SH-SY5Y (cell line): ENCODE results near the gene LINC00237.

ENCODE experiments used
- GATA2 ChIP-seq: IDR thresholded peaks from 2 replicates; pipeline ENCODE4 v1.6.1; 2011; ENCODE audit warnings: mild to moderate bottlenecking, low read depth, low read length
- GATA3 ChIP-seq: IDR thresholded peaks from 2 replicates; pipeline ENCODE4 v1.6.1; 2011; ENCODE audit warnings: low read depth, mild to moderate bottlenecking, low read length, moderate library complexity

Gene LINC00237

GRCh38 chr20:21109144-21109543, 3.0 kb upstream of the LINC00237 start:
- TF ChIP-seq GATA3, result no peak
- no peak for TF ChIP-seq GATA2

DNA sequence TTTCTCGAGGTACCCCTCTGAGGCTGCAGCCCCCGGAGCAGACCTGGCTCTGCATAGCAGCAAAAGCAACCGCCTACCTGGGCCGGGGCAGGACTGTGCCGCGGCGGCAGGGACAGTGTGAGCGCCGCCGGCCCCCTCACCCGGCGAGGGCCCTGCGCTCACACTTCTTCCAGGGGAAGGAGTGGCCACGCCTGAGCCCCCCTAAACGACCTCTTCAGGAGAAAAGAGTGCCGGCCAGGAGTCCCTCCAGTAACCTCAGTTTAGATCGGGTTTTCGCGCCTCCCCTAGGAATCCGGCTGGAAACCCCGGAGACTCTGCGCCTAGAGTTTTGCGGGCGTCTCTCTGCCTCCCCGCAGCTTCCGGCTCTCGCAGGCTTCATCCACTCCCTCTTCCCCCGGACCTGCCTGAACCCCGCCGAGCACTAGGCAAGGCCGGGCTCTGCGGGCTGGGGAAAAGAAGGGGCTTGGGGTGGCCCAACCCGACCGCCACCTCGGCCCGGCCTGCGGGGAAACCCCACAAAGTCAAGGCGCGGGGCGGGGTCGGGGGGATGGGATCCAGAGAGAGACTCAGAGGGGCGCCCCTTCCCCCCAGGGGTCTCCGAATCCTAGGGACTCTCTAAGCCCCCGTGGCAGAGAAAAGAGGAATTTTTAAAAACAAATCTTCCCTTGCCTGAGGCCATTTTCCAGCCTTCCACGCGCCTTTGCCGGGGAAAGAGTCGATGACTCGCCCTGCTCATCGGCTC, 558 bp downstream of the LINC00237 start:
- TF ChIP-seq GATA3 (no peak), GATA2 (no peak)

DNA sequence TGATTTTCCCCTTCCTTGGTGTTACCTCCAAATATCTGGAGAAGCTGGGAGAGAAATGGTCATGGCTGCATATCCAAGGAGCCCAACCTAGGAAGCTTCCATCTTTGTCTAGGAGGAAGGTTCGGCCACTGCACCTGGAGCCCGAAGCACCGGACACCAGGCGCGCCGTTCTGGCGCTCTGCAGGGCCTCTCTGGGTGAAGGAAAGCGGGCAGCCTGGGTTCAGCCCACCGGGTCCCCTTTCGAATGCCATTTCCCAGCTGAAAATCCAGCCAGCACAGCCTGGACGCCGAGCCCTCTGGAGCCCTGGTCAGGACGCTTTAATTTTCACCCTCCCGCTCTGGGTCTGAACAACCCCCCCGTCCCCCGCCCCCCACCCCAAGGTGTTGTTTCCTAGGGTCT, 1.2 kb downstream of the LINC00237 start:
- TF ChIP-seq GATA2 (no peak), GATA3 (no peak)

- TF ChIP-seq GATA3 (no peak), GATA2 (no peak)
Measured at GRCh38 chr20:21104466-21104761, 1.7 kb downstream of the LINC00237 start.

- TF ChIP-seq GATA2, result no peak
- no peak for TF ChIP-seq GATA3
Measured at GRCh38 chr20:21103582-21104465, 2.3 kb downstream of the LINC00237 start.

- no peak for TF ChIP-seq GATA2
- no peak for TF ChIP-seq GATA3
Measured at GRCh38 chr20:21102603-21103311, 3.4 kb downstream of the LINC00237 start.

DNA sequence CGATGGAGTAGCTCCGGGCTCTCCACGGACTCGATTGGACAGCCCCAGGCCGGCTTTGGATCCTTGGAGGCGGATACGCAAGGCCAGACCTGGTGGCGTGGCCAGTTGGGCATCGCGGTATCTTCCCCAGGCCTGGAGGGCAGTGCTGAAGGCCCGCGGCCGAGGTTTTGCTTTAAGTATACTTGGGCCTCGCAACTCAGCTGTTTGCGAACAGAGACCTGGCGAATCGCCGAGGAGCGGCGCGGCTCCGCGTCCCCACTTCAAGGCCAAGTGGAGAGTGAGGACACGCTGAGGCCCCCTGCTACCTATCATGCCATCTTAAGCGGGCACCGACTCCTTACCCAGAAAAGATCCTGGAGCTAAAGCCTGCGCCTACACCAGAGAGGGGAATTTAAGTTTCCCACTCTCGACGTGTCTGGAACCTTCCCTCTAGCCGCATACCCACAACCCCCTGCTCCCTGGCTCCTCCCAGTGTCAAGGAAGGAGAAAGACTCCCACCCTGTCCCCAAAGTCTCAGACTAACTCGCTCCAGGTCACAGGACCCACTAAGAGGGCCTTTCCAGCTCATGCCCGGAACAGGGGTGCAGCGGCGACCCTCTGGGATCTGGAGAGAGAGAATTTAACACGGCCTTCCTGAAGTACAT, 4.1 kb downstream of the LINC00237 start:
- TF ChIP-seq GATA2 (no peak), GATA3 (no peak)

DNA sequence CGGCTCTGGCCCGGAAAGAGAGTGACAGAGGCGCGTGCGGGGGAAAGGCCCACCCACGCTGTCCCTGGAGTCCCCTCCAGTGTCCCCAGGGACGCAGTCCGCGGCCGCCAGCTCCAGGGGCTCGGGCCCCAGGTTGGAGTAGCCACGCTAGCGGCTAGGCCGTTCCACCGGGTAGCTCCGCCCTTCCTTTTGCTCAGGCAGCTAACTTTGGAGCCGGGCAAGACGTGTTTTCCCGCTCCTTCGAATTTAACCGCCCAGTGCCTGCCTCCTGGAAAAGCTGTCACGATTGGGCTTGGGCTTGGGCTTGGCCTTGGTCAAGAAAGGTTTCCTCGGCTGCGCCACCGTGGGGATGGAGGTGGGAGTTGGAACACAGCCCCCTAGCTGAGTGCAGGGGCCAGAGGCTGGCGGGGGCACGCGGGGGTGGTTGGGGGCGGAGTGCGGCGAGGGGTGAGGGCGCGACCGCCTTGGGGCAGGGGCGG, 4.7 kb downstream of the LINC00237 start:
- TF ChIP-seq GATA2 (no peak), GATA3 (no peak)

DNA sequence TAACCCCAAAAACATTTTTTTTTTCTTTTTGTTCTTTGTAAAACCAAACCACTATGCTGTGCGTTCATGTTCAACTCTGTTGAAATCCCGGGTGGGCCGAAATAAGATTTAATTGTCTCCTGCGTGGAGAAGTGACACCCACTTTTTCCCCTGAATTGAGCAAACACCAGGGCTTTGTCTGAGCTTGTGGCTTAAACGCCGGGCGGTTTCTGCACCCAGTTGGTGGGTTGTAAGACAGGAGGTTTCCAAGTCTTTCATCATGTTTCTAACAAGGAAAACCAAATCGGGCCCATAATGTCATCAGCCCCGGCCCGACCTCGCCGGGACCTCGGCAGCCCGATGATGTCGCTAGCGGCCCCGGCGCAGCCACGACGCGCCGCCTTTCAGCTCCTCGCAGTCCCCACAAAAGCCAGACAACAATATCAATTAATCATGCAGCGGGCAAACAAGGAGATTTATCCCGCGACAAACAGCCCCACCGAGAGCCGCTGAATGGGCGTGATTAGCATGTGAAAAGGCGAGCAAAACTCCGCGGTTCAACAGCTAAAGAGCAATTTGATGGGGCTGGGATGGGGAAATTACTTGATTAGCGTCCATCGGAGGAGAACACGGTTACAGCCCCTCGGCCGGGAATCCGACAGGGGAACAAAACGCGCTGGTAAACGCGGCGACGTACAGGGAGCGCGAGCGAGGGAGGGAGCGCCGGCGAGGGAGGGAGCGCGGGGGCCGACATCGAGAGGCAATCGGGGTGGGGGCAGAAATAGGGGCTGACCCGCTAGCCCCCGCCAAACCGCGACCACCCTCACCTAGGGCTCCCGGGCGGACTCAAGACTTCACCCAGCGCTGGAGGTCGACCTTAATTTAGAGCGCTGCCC, 5.3 kb downstream of the LINC00237 start:
- TF ChIP-seq GATA2 (no peak), GATA3 (no peak)

GRCh38 chr20:21099751-21100577, 6.2 kb downstream of the LINC00237 start:
- TF ChIP-seq GATA2 (0 out of 2 replicates have a peak, but pooled peaks have one; percentile 10), GATA3 (no peak)

DNA sequence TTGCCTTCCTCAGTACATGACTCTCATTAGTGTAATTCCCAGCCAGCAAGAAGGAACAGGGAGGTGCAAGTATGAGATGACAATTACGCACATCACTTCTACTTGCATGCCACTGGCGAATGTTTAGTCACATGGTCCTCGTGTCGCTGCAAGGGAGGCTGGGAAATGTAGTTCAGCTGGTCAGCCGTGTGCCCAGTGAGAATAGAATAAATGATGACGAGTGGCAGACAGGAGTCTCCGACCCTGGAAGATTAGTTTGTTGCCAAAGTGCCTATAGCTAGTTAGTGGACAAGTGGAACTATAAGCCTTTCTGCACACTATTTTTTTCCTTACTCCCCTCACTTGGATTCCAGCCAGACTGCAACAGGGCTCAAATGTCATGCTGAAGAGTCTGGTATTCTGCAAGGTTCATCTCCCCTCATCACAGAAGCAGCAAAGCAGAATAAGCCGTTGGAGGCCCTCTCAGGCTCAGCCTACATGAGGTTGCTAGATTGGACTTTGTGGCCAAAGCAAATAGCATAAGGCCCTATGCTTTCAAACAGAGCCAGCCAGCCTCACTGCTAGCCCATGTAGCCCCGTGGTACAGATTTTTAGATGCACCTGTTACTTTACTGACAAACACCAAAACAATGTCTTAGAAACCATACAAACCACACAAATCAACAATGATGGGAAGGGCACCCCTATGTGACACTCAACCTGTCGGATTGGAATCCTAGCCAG, 9.7 kb downstream of the LINC00237 start:
- TF ChIP-seq GATA2, result no peak
- no peak for TF ChIP-seq GATA3
